HG03039 (cell line): Measurements from ENCODE around the gene TES.
"Not testable (repeated sequence)": the region's sequence is repeated elsewhere in the genome, so short reads cannot be mapped to it uniquely, and the experiment has no call there.

Source experiments
- ATAC-seq: cut with Tn5 transposase; IDR thresholded peaks from one replicate; pipeline ENCODE4 v1.9.1; 2021; ENCODE audit warnings: mild to moderate bottlenecking, moderate library complexity; ENCODE audit not compliant: unreplicated experiment

Gene TES

GRCh38 chr7:116279217-116279616 is 68.9 kb downstream of the TES start:
- ATAC-seq: no peak

GRCh38 chr7:116280803-116281202 is 70.5 kb downstream of the TES start:
- no peak for ATAC-seq

- ATAC-seq: no peak
Observed at GRCh38 chr7:116283595-116284204, 73.4 kb downstream of the TES start.

GRCh38 chr7:116284390-116284789 is 74.1 kb downstream of the TES start:
- no peak for ATAC-seq

GRCh38 chr7:116285252-116285651 is 74.9 kb downstream of the TES start:
- ATAC-seq: no peak

- ATAC-seq: no peak
Observed at GRCh38 chr7:116290740-116291139, 80.4 kb downstream of the TES start.

GRCh38 chr7:116291937-116292336 is 81.6 kb downstream of the TES start:
- no peak for ATAC-seq

GRCh38 chr7:116292381-116292780 is 82.0 kb downstream of the TES start:
- ATAC-seq: no peak

- no peak for ATAC-seq
Observed at GRCh38 chr7:116293139-116293538, 82.8 kb downstream of the TES start.

GRCh38 chr7:116293633-116294032 is 83.3 kb downstream of the TES start:
- no peak for ATAC-seq

- ATAC-seq: not testable (repeated sequence)
Observed at GRCh38 chr7:116295903-116296302, 85.6 kb downstream of the TES start.

GRCh38 chr7:116298055-116298454 is 87.7 kb downstream of the TES start:
- ATAC-seq: no peak

- no peak for ATAC-seq
Observed at GRCh38 chr7:116298576-116298975, 88.2 kb downstream of the TES start.

GRCh38 chr7:116305485-116306408 is 95.4 kb downstream of the TES start:
- no peak for ATAC-seq

- no peak for ATAC-seq
Observed at GRCh38 chr7:116306409-116307048, 96.2 kb downstream of the TES start.

- ATAC-seq: no peak
Observed at GRCh38 chr7:116307253-116307652, 96.9 kb downstream of the TES start.
